Neutrophil (primary cell): ENCODE results near the gene HLA-E.
"Not testable (repeated sequence)": the region's sequence is repeated elsewhere in the genome, so short reads cannot be mapped to it uniquely, and the experiment has no call there.

Experiments used
- H3K27ac ChIP-seq: fragments of 200-600 bp; sonication (generic); 2 replicates; pipeline ENCODE4 v1.5.1; 2016; ENCODE audit warnings: mild to moderate bottlenecking, moderate library complexity
- H3K27me3 ChIP-seq: fragments of 200-600 bp; sonication (generic); 2 replicates; pipeline ENCODE4 v1.6.0; 2016; ENCODE audit warnings: mild to moderate bottlenecking
- H3K36me3 ChIP-seq: fragments of 200-600 bp; sonication (generic); 2 replicates; pipeline ENCODE4 v1.5.1; 2017
- H3K4me1 ChIP-seq, 2 experiments: fragments of 200-600 bp in 1 of 2; sonication (generic) in 1 of 2; 1 replicate in 1 of 2; 2 replicates in 1 of 2; pipeline versions ENCODE4 v1.5.1 to v1.6.1; 2013 to 2016; ENCODE audit warnings: low read depth in 1 of 2, low read length in 1 of 2, mild to moderate bottlenecking in 1 of 2, moderate library complexity in 1 of 2; ENCODE audit not compliant: control insufficient read depth in 1 of 2, insufficient read depth in 1 of 2
- H3K4me3 ChIP-seq, 2 experiments: fragments of 200-600 bp in 1 of 2; sonication (generic) in 1 of 2; 1 replicate in 1 of 2; 2 replicates in 1 of 2; pipeline ENCODE4 v1.5.1; 2013 to 2016; ENCODE audit warnings: low read depth in 1 of 2, low read length in 1 of 2, mild to moderate bottlenecking in 1 of 2, moderate library complexity in 1 of 2
- H3K9me3 ChIP-seq: fragments of 200-600 bp; sonication (generic); 2 replicates; pipeline ENCODE4 v1.5.1; 2016
- TF ChIP-seq, protein P1 (sequence below): fragments of 200-600 bp; sonication (generic); IDR thresholded peaks from 2 replicates; pipeline ENCODE4 v1.5.1; 2016; ENCODE audit warnings: antibody characterized with exemption

Gene HLA-E

DNA sequence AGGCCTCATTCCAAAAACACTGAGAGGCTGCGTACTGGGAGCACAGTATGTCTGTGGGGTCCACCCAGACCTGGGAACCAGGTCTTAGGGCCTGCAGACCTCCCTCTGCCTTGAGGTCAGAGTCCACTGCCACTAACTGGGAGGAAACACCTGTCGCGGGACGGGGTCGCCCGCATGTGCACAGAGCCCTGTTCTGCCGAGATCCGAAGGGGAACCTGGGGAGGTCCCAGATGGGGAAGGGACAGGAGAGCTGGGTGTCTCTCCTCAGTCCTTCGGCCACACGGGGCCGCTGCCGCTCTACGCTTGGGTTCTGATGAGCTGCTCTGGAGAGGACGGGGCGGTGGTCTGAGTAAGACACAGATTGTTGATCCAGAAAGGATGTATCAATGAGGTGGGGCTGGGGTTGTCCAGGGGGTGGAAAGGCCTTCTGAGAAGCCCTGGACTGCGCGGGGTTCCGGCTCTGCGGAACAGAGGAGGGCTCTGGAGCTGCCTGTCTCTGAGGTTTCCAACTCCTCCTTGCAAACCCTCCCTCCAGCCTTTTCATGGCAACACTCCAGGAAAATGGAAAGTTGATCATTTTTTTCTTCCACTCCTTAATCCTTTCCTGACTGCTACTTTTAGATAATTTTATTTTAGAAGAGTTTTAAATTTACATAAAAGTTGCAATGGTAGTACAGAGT lies 7.2 kb upstream of the HLA-E start:
- TF ChIP-seq, protein P1, sequence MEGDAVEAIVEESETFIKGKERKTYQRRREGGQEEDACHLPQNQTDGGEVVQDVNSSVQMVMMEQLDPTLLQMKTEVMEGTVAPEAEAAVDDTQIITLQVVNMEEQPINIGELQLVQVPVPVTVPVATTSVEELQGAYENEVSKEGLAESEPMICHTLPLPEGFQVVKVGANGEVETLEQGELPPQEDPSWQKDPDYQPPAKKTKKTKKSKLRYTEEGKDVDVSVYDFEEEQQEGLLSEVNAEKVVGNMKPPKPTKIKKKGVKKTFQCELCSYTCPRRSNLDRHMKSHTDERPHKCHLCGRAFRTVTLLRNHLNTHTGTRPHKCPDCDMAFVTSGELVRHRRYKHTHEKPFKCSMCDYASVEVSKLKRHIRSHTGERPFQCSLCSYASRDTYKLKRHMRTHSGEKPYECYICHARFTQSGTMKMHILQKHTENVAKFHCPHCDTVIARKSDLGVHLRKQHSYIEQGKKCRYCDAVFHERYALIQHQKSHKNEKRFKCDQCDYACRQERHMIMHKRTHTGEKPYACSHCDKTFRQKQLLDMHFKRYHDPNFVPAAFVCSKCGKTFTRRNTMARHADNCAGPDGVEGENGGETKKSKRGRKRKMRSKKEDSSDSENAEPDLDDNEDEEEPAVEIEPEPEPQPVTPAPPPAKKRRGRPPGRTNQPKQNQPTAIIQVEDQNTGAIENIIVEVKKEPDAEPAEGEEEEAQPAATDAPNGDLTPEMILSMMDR: peak; percentile 83
- Histone ChIP-seq H3K4me3 (peak overlapping the region in 1 of 2 experiments; percentile 11), H3K27me3 (peaks cover 63% of the 10 kb centered on the region), H3K4me1 (peaks cover 9 to 11% of the 10 kb centered on the region in 2 experiments)
- not testable (repeated sequence) for H3K9me3 ChIP-seq, H3K36me3 ChIP-seq, H3K27ac ChIP-seq

DNA sequence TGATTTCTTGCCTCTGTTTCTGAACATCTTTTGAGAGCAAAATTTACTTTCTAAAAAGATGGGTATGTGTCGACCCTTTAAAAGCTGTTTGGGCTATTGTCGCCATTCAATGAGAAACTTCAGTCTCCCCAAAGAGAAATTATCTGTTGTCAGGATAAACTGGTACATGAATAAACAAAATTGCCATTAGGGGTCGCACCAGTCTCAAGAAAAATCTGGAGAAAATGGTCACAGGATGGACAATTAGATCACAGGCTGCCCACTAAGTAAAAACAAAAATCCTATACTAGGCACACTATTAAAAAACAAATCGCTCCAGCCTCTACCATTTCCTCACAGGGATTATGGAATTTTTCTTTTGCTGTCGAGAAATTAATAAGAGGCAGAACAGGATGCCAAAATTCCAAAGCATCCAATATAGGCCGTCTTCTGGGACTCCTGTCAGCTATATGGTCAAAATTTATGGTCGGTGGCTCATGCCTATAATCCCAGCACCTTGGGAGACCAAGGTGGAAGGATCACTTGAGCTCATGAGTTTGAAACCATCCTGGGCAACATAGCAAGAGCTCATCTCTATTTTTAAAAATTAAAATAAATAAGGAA lies 5.5 kb upstream of the HLA-E start:
- no peaks in the 10 kb centered on the region for H3K36me3 ChIP-seq
- peaks cover 47% of the 10 kb centered on the region for H3K27me3 ChIP-seq
- peaks cover 22 to 23% of the 10 kb centered on the region in 2 experiments for H3K4me1 ChIP-seq
- H3K9me3 ChIP-seq: no peaks in the 10 kb centered on the region
- H3K4me3 ChIP-seq: no peak overlapping the region
- TF ChIP-seq, protein P1: peak; percentile 59
- H3K27ac ChIP-seq: no peak overlapping the region

DNA sequence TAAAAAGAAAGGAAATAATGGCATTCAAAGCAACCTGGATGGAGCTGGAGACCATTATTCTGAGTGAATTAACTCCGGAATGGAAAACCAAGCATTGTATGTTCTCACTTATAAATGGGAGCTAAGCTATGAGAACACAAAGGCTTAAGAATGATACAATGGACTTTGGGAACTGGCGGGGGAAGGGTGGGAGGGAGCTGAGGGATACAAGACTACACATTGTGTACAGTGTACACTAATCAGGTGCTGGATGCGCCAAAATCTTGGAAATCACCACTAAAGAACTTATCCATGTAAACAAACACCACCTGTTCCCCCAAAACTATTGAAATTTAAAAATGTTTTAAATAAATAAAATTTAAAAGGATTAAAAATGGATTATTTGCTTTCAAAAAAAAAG lies 4.1 kb upstream of the HLA-E start:
- H3K4me1 ChIP-seq: peaks cover 25 to 26% of the 10 kb centered on the region in 2 experiments
- H3K36me3 ChIP-seq: peaks cover 8% of the 10 kb centered on the region
- no peaks in the 10 kb centered on the region for H3K9me3 ChIP-seq
- H3K27ac ChIP-seq: no peak overlapping the region
- H3K27me3 ChIP-seq: peaks cover 32% of the 10 kb centered on the region
- TF ChIP-seq, protein P1: no peak
- H3K4me3 ChIP-seq: no peak overlapping the region

DNA sequence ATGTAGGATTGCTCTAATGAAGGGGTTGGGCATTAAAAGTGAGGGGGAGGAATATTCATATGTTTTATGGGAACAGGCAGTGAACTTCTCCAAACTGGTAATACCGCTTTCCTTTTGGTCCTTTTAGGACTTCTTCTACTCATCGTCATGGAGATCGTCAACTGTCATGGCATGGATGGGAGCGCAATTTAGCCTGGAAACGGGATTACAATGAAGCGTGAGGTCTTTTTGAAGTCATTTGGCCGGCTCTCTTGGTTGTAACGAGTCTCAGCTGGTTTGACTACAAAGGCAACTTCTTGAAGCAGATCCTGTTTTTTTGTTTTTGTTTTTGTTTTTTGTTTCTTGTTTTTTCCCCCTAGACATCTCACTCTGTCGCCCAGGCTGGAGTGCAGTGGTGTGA lies 1.4 kb upstream of the HLA-E start:
- H3K27me3 ChIP-seq: peaks cover 7% of the 10 kb centered on the region
- peak overlapping the region in 1 of 2 experiments; percentile 94 for H3K4me3 ChIP-seq
- TF ChIP-seq, protein P1: no peak
- H3K9me3 ChIP-seq: peaks cover 4% of the 10 kb centered on the region
- H3K27ac ChIP-seq: peak overlapping the region; percentile 98
- peaks cover 35% of the 10 kb centered on the region for H3K36me3 ChIP-seq
- peaks cover 38 to 42% of the 10 kb centered on the region in 2 experiments for H3K4me1 ChIP-seq

DNA sequence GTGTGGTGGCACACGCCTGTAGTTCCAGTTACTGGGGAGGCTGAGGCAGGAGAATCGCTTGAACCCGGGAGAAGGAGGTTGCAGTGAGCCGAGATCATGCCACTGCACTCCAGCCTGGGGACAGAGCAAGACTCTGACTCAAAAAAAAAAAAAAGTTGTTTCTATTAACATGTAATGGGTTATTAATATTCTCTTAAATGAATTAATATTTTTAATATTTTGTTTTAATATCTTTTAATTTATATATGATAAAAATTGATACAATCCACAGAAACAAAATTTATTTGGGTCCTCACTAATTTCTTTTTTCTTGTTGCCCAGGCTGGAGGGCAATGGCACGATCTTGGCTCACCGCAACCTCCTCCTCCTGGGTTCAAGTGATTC lies 620 bp upstream of the HLA-E start:
- H3K27me3 ChIP-seq, H3K9me3 ChIP-seq: not testable (repeated sequence)
- Histone ChIP-seq H3K4me3 (peak overlapping the region; percentile 94 to 100), H3K27ac (peak overlapping the region; percentile 98), H3K36me3 (peaks cover 42% of the 10 kb centered on the region), H3K4me1 (peaks cover 46 to 50% of the 10 kb centered on the region in 2 experiments)
